ENCODE measurements around the gene ST8SIA1. TPM values are rescaled to one million over a fixed set of nuclear protein-coding genes. Genes with fewer than 3 reads are reported as not detected.
"Not testable (repeated sequence)": the region's sequence is repeated elsewhere in the genome, so short reads cannot be mapped to it uniquely, and the experiment has no call there.

ST8SIA1 gene, protein sequence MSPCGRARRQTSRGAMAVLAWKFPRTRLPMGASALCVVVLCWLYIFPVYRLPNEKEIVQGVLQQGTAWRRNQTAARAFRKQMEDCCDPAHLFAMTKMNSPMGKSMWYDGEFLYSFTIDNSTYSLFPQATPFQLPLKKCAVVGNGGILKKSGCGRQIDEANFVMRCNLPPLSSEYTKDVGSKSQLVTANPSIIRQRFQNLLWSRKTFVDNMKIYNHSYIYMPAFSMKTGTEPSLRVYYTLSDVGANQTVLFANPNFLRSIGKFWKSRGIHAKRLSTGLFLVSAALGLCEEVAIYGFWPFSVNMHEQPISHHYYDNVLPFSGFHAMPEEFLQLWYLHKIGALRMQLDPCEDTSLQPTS
- total RNA-seq: 1 to 10 TPM; 5.6 to 5.7 TPM
- 15.9 TPM for polyA plus RNA-seq (2013, experiment 1 of 2)
- 26.7 TPM for polyA plus RNA-seq (2013, experiment 2 of 2)
- total RNA-seq: 1.4 to 85.6 (median 17.6) reads per million in 172 experiments

DNA sequence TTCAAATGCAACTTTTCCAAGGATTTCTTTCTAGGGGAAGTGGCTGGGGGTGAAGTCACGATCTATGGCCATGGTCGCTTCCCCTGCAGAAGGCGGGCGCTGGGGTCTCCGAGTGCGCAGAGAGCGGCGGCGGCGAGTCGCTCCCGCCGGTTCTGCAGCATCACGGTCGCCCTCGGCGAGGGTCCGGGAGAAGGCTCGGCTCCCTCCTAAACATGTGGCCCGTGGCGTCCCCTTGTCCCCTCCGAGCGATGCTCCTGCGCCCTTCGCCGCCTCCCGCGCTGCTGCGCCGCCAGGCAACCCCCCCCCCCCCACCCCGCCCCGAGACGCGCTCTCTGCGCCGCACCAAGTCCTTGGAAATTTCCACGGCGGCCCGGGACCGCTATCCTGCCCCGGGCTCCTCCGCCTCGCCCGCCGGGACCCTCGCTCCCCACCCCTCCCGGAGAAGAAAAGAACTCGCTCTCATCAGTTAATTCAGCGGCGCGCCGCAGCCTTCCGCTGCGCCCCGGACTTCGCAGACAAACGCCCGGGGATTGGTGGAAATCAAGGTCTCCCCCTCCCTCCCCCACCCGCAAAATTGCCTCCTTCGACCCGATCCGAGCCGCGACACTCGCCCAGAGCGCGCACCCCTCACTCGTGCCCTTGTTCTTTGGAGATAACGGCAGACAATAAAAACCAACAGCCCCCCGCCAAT lies at the start of gene ST8SIA1:
ST8SIA1 (minus strand) TSS at position 298 of the 691 bp plus-strand sequence. CDS start 475 bp downstream, outside the sequence.
- ChIA-PET POLR2A (interaction anchor here (0.9 to 3.7 kb wide), 14 partner anchors 13 to 833 kb away, joined by 3 to 25 read pairs (median 4); partner anchors contain the start of genes CMAS and LDHB), CTCF (interaction anchor here (1.2 to 1.6 kb wide), 7 partner anchors 16 to 655 kb away, joined by 3 to 11 read pairs (median 5); no protein-coding TSS in a partner anchor)
- peaks cover 0 to 8% of the 10 kb centered on the region in 2 experiments for H3K27me3 ChIP-seq (ENCODE audit: control insufficient read depth in 1 of 2, insufficient read depth in 2 of 2, low read length in 2 of 2)
- peak; percentile 53 for ATAC-seq (ENCODE audit: poor library complexity)
- intact Hi-C loops (cut with DNase I, micrococcal nuclease): loop anchor here (1.0 to 10.0 kb wide), 9 partner anchors 63 to 640 kb away; partner anchors contain the start of gene C2CD5 (in 1 of the 2)
- peaks cover 39% of the 10 kb centered on the region for H3K27me3 Mint-ChIP-seq
- no peak for TF ChIP-seq CTCF (IDR thresholded peaks at IDR 0.05)
- H3K4me3 ChIP-seq (ENCODE audit: low read length): peak within 1 kb of the TSS; percentile 86
- H3K9me3 Mint-ChIP-seq: no peaks in the 10 kb centered on the region
- peaks cover 53% of the 10 kb centered on the region for H3K4me1 Mint-ChIP-seq (ENCODE audit: low read depth)
- H3K9me3 ChIP-seq (ENCODE audit: control insufficient read depth in 1 of 2, insufficient read depth in 1 of 2, low read length in 2 of 2): peaks cover 0 to 5% of the 10 kb centered on the region in 2 experiments
- DNase-seq: peak; percentile 50 to 88 (median 60)
- peak within 1 kb of the TSS; percentile 45 to 74 for H3K27ac ChIP-seq (ENCODE audit: low read depth in 1 of 2, low read length in 2 of 2)
- H3K36me3 Mint-ChIP-seq (ENCODE audit: low read depth): peaks cover 16% of the 10 kb centered on the region
- H3K4me1 ChIP-seq (ENCODE audit: insufficient read depth, low read length): peaks cover 25% of the 10 kb centered on the region
- H3K36me3 ChIP-seq (ENCODE audit: insufficient read depth, low read length): no peaks in the 10 kb centered on the region
- peak within 1 kb of the TSS; percentile 95 for H3K4me3 Mint-ChIP-seq
- H3K27ac Mint-ChIP-seq: peak within 1 kb of the TSS; percentile 92

- no peak for DNase-seq
- Histone ChIP-seq H3K4me3 (ENCODE audit: low read length) (no peak overlapping the region), H3K9me3 (ENCODE audit: control insufficient read depth in 1 of 2, insufficient read depth in 1 of 2, low read length in 2 of 2) (no peaks in the 10 kb centered on the region), H3K27me3 (ENCODE audit: control insufficient read depth in 1 of 2, insufficient read depth in 2 of 2, low read length in 2 of 2) (no peaks in the 10 kb centered on the region), H3K27ac (ENCODE audit: low read depth in 1 of 2, low read length in 2 of 2) (no peak overlapping the region), H3K4me1 (ENCODE audit: insufficient read depth, low read length) (no peaks in the 10 kb centered on the region), H3K36me3 (ENCODE audit: insufficient read depth, low read length) (no peaks in the 10 kb centered on the region)
- Mint-ChIP-seq H3K4me3 (no peak overlapping the region), H3K36me3 (ENCODE audit: low read depth) (no peaks in the 10 kb centered on the region), H3K27ac (no peak overlapping the region), H3K9me3 (no peaks in the 10 kb centered on the region), H3K27me3 (no peaks in the 10 kb centered on the region), H3K4me1 (ENCODE audit: low read depth) (no peaks in the 10 kb centered on the region)
- TF ChIP-seq CTCF (IDR thresholded peaks at IDR 0.05): no peak
- CTCF ChIA-PET: no interaction called here
- POLR2A ChIA-PET: no interaction called here
- intact Hi-C loops (cut with DNase I, micrococcal nuclease): no loop called here
- ATAC-seq (ENCODE audit: poor library complexity): no peak
These were observed 45.5 kb upstream of the ST8SIA1 start for GRCh38 chr12:22380031-22380430.

DNA sequence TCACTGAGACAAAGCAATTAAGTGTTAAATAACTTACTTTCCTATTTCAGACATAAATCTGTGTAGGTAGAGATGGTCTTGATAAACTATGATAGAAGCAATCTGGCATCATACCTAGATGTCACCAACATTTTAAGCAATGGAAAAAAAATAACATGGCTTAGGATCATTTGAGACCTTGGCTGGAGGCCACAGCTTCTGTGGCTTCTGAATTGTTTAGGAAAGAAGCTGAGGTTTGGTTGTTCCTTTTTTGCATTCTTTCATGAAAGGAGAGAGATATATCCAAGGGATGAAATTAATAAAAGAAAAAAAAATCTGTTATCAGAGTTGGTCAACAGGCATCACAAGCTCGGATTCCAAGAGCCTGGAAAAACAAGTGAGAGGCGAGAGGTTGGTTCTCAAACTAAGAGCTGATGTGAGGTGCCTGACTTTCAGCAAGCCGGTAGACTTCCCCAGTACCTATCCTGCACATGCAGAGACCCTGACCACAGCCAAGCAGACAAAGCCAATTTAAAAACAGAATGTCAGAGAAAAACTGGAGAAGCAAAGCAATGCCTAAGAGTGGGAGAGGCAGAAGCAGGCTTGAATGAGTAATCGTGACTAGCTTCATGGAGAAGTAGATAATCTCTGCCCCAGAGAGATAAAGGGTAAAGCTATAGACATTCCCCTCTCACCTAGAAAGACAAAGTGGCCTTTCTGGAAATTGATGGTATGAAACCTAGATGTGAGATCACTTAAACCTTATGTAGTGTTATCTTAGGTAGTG lies 43.4 kb upstream of the ST8SIA1 start:
- Histone ChIP-seq H3K36me3 (ENCODE audit: insufficient read depth, low read length) (no peaks in the 10 kb centered on the region), H3K27me3 (ENCODE audit: control insufficient read depth in 1 of 2, insufficient read depth in 2 of 2, low read length in 2 of 2) (no peaks in the 10 kb centered on the region), H3K9me3 (ENCODE audit: control insufficient read depth in 1 of 2, insufficient read depth in 1 of 2, low read length in 2 of 2) (no peaks in the 10 kb centered on the region), H3K4me1 (ENCODE audit: insufficient read depth, low read length) (no peaks in the 10 kb centered on the region), H3K27ac (ENCODE audit: low read depth in 1 of 2, low read length in 2 of 2) (no peak overlapping the region), H3K4me3 (ENCODE audit: low read length) (no peak overlapping the region)
- Mint-ChIP-seq H3K27me3 (no peaks in the 10 kb centered on the region), H3K4me1 (ENCODE audit: low read depth) (peaks cover 6% of the 10 kb centered on the region), H3K27ac (no peak overlapping the region), H3K9me3 (no peaks in the 10 kb centered on the region), H3K4me3 (no peak overlapping the region), H3K36me3 (ENCODE audit: low read depth) (no peaks in the 10 kb centered on the region)
- intact Hi-C loops (cut with DNase I, micrococcal nuclease): no loop called here
- ATAC-seq (ENCODE audit: poor library complexity): no peak
- ChIA-PET POLR2A (interaction anchor here (1.4 kb wide), 1 partner anchor 22 kb away, joined by 4 read pairs; no protein-coding TSS in a partner anchor), CTCF (no interaction called here)
- TF ChIP-seq CTCF (IDR thresholded peaks at IDR 0.05): no peak
- no peak for DNase-seq

GRCh38 chr12:22376596-22377150 lies 42.2 kb upstream of the ST8SIA1 start:
- H3K4me1 Mint-ChIP-seq (ENCODE audit: low read depth); H3K27ac Mint-ChIP-seq; H3K27ac ChIP-seq (ENCODE audit: low read depth in 1 of 2, low read length in 2 of 2); H3K4me3 Mint-ChIP-seq; CTCF ChIA-PET; H3K4me1 ChIP-seq (ENCODE audit: insufficient read depth, low read length); H3K36me3 Mint-ChIP-seq (ENCODE audit: low read depth); H3K4me3 ChIP-seq (ENCODE audit: low read length); H3K9me3 ChIP-seq (ENCODE audit: control insufficient read depth in 1 of 2, insufficient read depth in 1 of 2, low read length in 2 of 2); DNase-seq; H3K36me3 ChIP-seq (ENCODE audit: insufficient read depth, low read length); ATAC-seq (ENCODE audit: poor library complexity); H3K27me3 ChIP-seq (ENCODE audit: control insufficient read depth in 1 of 2, insufficient read depth in 2 of 2, low read length in 2 of 2); POLR2A ChIA-PET; H3K9me3 Mint-ChIP-seq; intact Hi-C loops (cut with DNase I, micrococcal nuclease); H3K27me3 Mint-ChIP-seq: not testable (repeated sequence)
